GM18870 (cell line): ENCODE results near the gene RBMX.
"Not testable (repeated sequence)": the region's sequence is repeated elsewhere in the genome, so short reads cannot be mapped to it uniquely, and the experiment has no call there.

Source experiments
- ATAC-seq: cut with Tn5 transposase; IDR thresholded peaks from one replicate; pipeline ENCODE4 v1.9.1; 2021; ENCODE audit warnings: moderate library complexity; ENCODE audit not compliant: unreplicated experiment

RBMX gene

GRCh38 chrX:136880452-136881013, at the start of gene RBMX:
TSS of gene RBMX (minus strand) at chrX:136880725. CDS start at chrX:136879427, 1,298 bp downstream.
- peak; percentile 93 for ATAC-seq

GRCh38 chrX:136921438-136921837, 40.9 kb upstream of the RBMX start:
- ATAC-seq, result not testable (repeated sequence)

GRCh38 chrX:136920001-136920400, 39.5 kb upstream of the RBMX start:
- ATAC-seq, result no peak

GRCh38 chrX:136916827-136917226, 36.3 kb upstream of the RBMX start:
- no peak for ATAC-seq

- ATAC-seq, result not testable (repeated sequence)
Measured at GRCh38 chrX:136911661-136912060, 31.1 kb upstream of the RBMX start.

- ATAC-seq, result no peak
Measured at GRCh38 chrX:136911253-136911652, 30.7 kb upstream of the RBMX start.

GRCh38 chrX:136910565-136911035, 30.1 kb upstream of the RBMX start:
- no peak for ATAC-seq

- ATAC-seq, result peak; percentile 63
Measured at GRCh38 chrX:136909706-136910564, 29.4 kb upstream of the RBMX start.

GRCh38 chrX:136909119-136909705, 28.7 kb upstream of the RBMX start:
- peak; percentile 53 for ATAC-seq

GRCh38 chrX:136907621-136908020, 27.1 kb upstream of the RBMX start:
- no peak for ATAC-seq

- no peak for ATAC-seq
Measured at GRCh38 chrX:136906921-136907510, 26.5 kb upstream of the RBMX start.

GRCh38 chrX:136904067-136904466, 23.5 kb upstream of the RBMX start:
- not testable (repeated sequence) for ATAC-seq

- ATAC-seq, result not testable (repeated sequence)
Measured at GRCh38 chrX:136900071-136900470, 19.5 kb upstream of the RBMX start.

- no peak for ATAC-seq
Measured at GRCh38 chrX:136899221-136899620, 18.7 kb upstream of the RBMX start.

GRCh38 chrX:136898752-136899151, 18.2 kb upstream of the RBMX start:
- ATAC-seq, result not testable (repeated sequence)

- no peak for ATAC-seq
Measured at GRCh38 chrX:136896121-136896914, 15.8 kb upstream of the RBMX start.

GRCh38 chrX:136892412-136892811, 11.9 kb upstream of the RBMX start:
- no peak for ATAC-seq

GRCh38 chrX:136890596-136890995, 10.1 kb upstream of the RBMX start:
- not testable (repeated sequence) for ATAC-seq

GRCh38 chrX:136889269-136889668, 8.7 kb upstream of the RBMX start:
- no peak for ATAC-seq

- ATAC-seq, result no peak
Measured at GRCh38 chrX:136880003-136880451, 498 bp downstream of the RBMX start.
